DOHH2 (cell line): ENCODE data around the gene LHX2.

Experiments used
- H3F3A ChIP-seq: fragments of 200-600 bp; sonication (generic), shearing (Covaris generic); 2 replicates; pipeline ENCODE4 v1.6.0; 2016; ENCODE audit warnings: antibody characterized with exemption, mild to moderate bottlenecking; ENCODE audit not compliant: control insufficient read depth, insufficient read depth
- H3K27ac ChIP-seq: fragments of 200-600 bp; sonication (generic); 2 replicates; pipeline ENCODE4 v1.5.1; 2014; ENCODE audit warnings: low read depth, mild to moderate bottlenecking, low read length, moderate library complexity
- H3K27me3 ChIP-seq: fragments of 200-600 bp; sonication (generic); 2 replicates; pipeline ENCODE4 v1.6.1; 2014; ENCODE audit warnings: mild to moderate bottlenecking, low read length, mixed read lengths; ENCODE audit not compliant: control insufficient read depth
- H3K36me3 ChIP-seq: fragments of 200-600 bp; sonication (generic); 2 replicates; pipeline ENCODE4 v1.6.1; 2014; ENCODE audit warnings: mild to moderate bottlenecking, low read length, moderate library complexity, mixed read lengths; ENCODE audit not compliant: control insufficient read depth
- H3K4me1 ChIP-seq: fragments of 200-600 bp; sonication (generic); 2 replicates; pipeline ENCODE4 v1.6.1; 2014; ENCODE audit warnings: mild to moderate bottlenecking, low read length, mixed read lengths; ENCODE audit not compliant: control insufficient read depth
- H3K4me2 ChIP-seq: fragments of 200-600 bp; sonication (generic); 2 replicates; pipeline ENCODE4 v1.6.0; 2014; ENCODE audit warnings: mild to moderate bottlenecking, low read length, moderate library complexity
- H3K4me3 ChIP-seq: fragments of 200-600 bp; sonication (generic); 2 replicates; pipeline ENCODE4 v1.5.1; 2014; ENCODE audit warnings: mild to moderate bottlenecking, low read length, mixed read lengths
- H3K79me2 ChIP-seq: fragments of 200-600 bp; sonication (generic); 2 replicates; pipeline ENCODE4 v1.6.1; 2014; ENCODE audit warnings: mild to moderate bottlenecking, low read length, mixed read lengths; ENCODE audit not compliant: control insufficient read depth
- H3K9me2 ChIP-seq: fragments of 200-600 bp; sonication (generic); replicated peaks from 2 replicates; pipeline ENCODE4 v1.6.1; 2014; ENCODE audit warnings: mild to moderate bottlenecking, low read length, mixed read lengths; ENCODE audit not compliant: control insufficient read depth
- H3K9me3 ChIP-seq: fragments of 200-600 bp; sonication (generic); 2 replicates; pipeline ENCODE4 v1.6.1; 2014; ENCODE audit warnings: antibody characterized with exemption, low read length, mixed read lengths; ENCODE audit not compliant: control insufficient read depth, insufficient read depth
- H4K20me1 ChIP-seq: fragments of 200-600 bp; sonication (generic); 2 replicates; pipeline ENCODE4 v1.6.0; 2014; ENCODE audit warnings: low read depth, mild to moderate bottlenecking, antibody characterized with exemption, low read length, moderate library complexity; ENCODE audit not compliant: control insufficient read depth, insufficient read depth
- EZH2phosphoT487 ChIP-seq: fragments of 200-600 bp; sonication (generic); IDR thresholded peaks from 2 replicates; pipeline ENCODE4 v1.6.1; 2017; ENCODE audit warnings: borderline replicate concordance, mild to moderate bottlenecking, antibody characterized with exemption, low read length, moderate library complexity, mixed read lengths
- TF ChIP-seq, protein P1 (sequence below): fragments of 200-600 bp; sonication (generic); IDR thresholded peaks from one replicate; pipeline ENCODE4 v1.5.1; 2014; ENCODE audit warnings: antibody characterized with exemption, mild to moderate bottlenecking, low read depth, low read length; ENCODE audit not compliant: poor library complexity, severe bottlenecking

LHX2 gene

DNA sequence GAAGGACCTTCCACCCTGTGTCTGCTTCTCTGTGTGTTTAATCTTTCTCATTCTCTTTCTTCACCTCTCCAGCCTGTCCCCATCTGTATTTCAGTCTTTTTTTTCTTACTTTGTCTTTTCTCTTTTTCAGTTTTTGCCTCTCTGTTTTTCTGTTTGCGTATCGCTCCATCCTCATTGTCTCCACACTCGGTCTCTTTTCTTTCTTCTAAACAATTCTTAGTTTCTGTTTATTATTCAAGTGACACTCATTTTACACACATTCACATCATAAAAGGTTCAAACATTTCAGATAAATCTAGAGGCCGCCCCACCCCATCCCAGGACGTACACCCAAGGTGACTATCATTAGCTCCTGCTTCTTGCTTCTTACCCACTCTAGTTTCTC, 9.8 kb downstream of the LHX2 start:
- H3K27me3 ChIP-seq, result peaks cover 71% of the 10 kb centered on the region
- H3F3A ChIP-seq, result no peaks in the 10 kb centered on the region
- H3K27ac ChIP-seq, result no peak overlapping the region
- no peaks in the 10 kb centered on the region for H3K9me3 ChIP-seq
- no peaks in the 10 kb centered on the region for H3K36me3 ChIP-seq
- no peak overlapping the region for H3K4me3 ChIP-seq
- no peaks in the 10 kb centered on the region for H3K79me2 ChIP-seq
- H3K4me1 ChIP-seq, result no peaks in the 10 kb centered on the region
- no peaks in the 10 kb centered on the region for H4K20me1 ChIP-seq
- H3K4me2 ChIP-seq, result peak overlapping the region; percentile 22; the same call in 1 of the 2 replicates
- TF ChIP-seq, protein P1, sequence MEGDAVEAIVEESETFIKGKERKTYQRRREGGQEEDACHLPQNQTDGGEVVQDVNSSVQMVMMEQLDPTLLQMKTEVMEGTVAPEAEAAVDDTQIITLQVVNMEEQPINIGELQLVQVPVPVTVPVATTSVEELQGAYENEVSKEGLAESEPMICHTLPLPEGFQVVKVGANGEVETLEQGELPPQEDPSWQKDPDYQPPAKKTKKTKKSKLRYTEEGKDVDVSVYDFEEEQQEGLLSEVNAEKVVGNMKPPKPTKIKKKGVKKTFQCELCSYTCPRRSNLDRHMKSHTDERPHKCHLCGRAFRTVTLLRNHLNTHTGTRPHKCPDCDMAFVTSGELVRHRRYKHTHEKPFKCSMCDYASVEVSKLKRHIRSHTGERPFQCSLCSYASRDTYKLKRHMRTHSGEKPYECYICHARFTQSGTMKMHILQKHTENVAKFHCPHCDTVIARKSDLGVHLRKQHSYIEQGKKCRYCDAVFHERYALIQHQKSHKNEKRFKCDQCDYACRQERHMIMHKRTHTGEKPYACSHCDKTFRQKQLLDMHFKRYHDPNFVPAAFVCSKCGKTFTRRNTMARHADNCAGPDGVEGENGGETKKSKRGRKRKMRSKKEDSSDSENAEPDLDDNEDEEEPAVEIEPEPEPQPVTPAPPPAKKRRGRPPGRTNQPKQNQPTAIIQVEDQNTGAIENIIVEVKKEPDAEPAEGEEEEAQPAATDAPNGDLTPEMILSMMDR, result no peak
- TF ChIP-seq EZH2phosphoT487, result no peak
- no peaks in the 10 kb centered on the region for H3K9me2 ChIP-seq

DNA sequence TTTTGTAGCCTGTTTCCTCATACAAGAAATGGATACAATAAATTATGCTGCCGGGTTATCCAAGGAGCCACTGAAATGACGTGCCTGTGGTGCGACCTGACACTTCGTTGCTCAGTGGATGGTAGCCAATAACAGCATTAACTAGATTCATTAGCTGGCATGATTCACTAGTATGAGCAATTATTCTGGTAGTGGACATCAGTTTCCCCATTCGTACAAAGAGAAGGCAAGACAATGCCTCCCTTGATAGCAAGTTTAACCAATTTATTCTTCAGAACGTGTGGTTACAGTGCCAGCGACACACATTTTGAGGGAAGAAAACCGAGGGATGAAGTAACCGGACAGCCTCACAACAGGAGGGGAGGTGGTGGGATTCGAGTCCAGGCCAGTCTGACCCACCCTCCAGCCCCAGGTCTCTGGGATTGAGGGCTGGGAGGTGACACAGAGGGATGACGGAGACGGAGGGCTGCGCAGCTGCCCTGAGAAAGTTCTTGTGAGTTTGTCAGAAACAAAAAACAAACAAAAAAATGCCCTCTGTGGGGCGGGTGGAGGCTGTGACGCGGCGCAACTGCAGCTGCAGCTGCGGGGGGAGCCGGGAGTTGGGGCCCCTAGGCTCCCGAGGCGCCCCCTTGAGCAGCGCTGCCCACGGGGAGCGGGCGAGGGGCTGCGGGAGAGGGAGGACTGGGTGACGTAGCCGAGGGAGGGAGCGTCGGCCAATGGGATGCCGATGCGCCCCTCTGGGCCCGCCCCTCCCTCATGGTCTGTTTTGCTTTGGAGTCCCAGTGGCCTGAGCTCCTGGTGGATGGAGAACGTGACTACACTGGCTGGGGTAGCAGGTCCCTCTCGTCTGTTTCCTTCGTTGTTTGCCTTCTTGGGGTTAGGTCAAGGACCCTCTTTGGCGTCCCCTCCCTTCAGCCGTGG, 10.9 kb downstream of the LHX2 start:
- no peaks in the 10 kb centered on the region for H3K4me1 ChIP-seq
- H3K36me3 ChIP-seq, result no peaks in the 10 kb centered on the region
- no peak overlapping the region for H3K4me3 ChIP-seq
- H3K9me2 ChIP-seq, result no peaks in the 10 kb centered on the region
- H3K79me2 ChIP-seq, result no peaks in the 10 kb centered on the region
- H3K27me3 ChIP-seq, result peaks cover 68% of the 10 kb centered on the region
- no peaks in the 10 kb centered on the region for H3K9me3 ChIP-seq
- no peaks in the 10 kb centered on the region for H3F3A ChIP-seq
- H4K20me1 ChIP-seq, result no peaks in the 10 kb centered on the region
- no peak overlapping the region for H3K4me2 ChIP-seq
- no peak overlapping the region for H3K27ac ChIP-seq
- TF ChIP-seq EZH2phosphoT487, result no peak
- TF ChIP-seq, protein P1, result no peak

DNA sequence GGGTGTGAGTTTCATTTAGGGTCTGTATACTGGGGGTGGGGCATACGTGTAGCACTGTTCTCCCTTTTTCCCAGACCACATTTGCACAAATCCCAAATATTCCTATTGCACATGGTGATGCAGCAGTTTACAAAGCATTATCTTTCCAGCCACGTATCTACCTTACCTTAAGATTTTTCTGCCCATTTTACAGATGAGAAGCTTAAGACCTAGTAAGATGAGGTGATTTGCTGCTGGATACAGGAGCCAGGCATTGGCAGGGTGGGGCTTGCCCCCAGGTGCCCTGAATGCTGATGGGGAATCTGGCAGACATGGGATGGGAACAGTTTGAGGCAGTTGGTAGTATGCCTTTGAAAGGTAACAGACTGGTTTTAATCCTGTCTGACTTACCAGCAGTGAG, 12.5 kb downstream of the LHX2 start:
- H3K36me3 ChIP-seq, result no peaks in the 10 kb centered on the region
- no peak overlapping the region for H3K4me3 ChIP-seq

More for the DNA sequence above, 12.5 kb downstream of the LHX2 start:
- no peaks in the 10 kb centered on the region for H3K4me1 ChIP-seq
- no peaks in the 10 kb centered on the region for H3K9me3 ChIP-seq
- H4K20me1 ChIP-seq, result no peaks in the 10 kb centered on the region
- no peak overlapping the region for H3K27ac ChIP-seq
- no peaks in the 10 kb centered on the region for H3F3A ChIP-seq
- H3K79me2 ChIP-seq, result no peaks in the 10 kb centered on the region
- TF ChIP-seq, protein P1, result no peak
- TF ChIP-seq EZH2phosphoT487, result no peak
- no peak overlapping the region for H3K4me2 ChIP-seq
- H3K9me2 ChIP-seq, result no peaks in the 10 kb centered on the region
- H3K27me3 ChIP-seq, result peaks cover 64% of the 10 kb centered on the region
